Karpas-422 (cell line): ENCODE data around the gene POFUT2. TPM values are rescaled to one million over a fixed set of nuclear protein-coding genes. Genes with fewer than 3 reads are reported as not detected.

Experiments used
- DNase-seq: peaks from one replicate; pipeline ENCODE4 v3.0.0-alpha.2; 2015
- H2AFZ ChIP-seq: fragments of 200-600 bp; sonication (generic); 2 replicates; pipeline ENCODE4 v1.6.1; 2014; ENCODE audit warnings: antibody characterized with exemption, low read length, mixed read lengths
- H3K27ac ChIP-seq: fragments of 200-600 bp; sonication (generic); 2 replicates; pipeline ENCODE4 v1.5.1; 2014; ENCODE audit warnings: mild to moderate bottlenecking, low read length, moderate library complexity
- H3K27me3 ChIP-seq: fragments of 200-600 bp; sonication (generic); 2 replicates; pipeline ENCODE4 v1.6.1; 2014; ENCODE audit warnings: low read length, mixed read lengths
- H3K36me3 ChIP-seq: fragments of 200-600 bp; sonication (generic); 2 replicates; pipeline ENCODE4 v1.6.1; 2014; ENCODE audit warnings: low read length, mixed read lengths; ENCODE audit not compliant: insufficient read depth
- H3K4me1 ChIP-seq: fragments of 200-600 bp; sonication (generic); 2 replicates; pipeline ENCODE4 v1.6.1; 2014; ENCODE audit warnings: mild to moderate bottlenecking, low read length, mixed read lengths
- H3K4me2 ChIP-seq: fragments of 200-600 bp; sonication (generic); 2 replicates; pipeline ENCODE4 v1.6.1; 2014; ENCODE audit warnings: low read length, low read depth, mild to moderate bottlenecking; ENCODE audit not compliant: poor library complexity, severe bottlenecking
- H3K4me3 ChIP-seq: fragments of 200-600 bp; sonication (generic); 2 replicates; pipeline ENCODE4 v1.5.1; 2014; ENCODE audit warnings: mild to moderate bottlenecking, antibody characterized with exemption, low read length, mixed read lengths
- H3K79me2 ChIP-seq: fragments of 200-600 bp; sonication (generic); 2 replicates; pipeline ENCODE4 v1.6.1; 2014; ENCODE audit warnings: mild to moderate bottlenecking, low read length, mixed read lengths
- H3K9ac ChIP-seq: fragments of 200-600 bp; sonication (generic); 2 replicates; pipeline ENCODE4 v1.6.0; 2014; ENCODE audit warnings: low read length
- H3K9me2 ChIP-seq: fragments of 200-600 bp; sonication (generic), shearing (Covaris generic); replicated peaks from 2 replicates; pipeline ENCODE4 v1.6.0; 2014; ENCODE audit warnings: mild to moderate bottlenecking, low read length, moderate library complexity; ENCODE audit not compliant: insufficient read depth
- H3K9me3 ChIP-seq: fragments of 300-700, 200-600 bp; sonication (generic); 2 replicates; pipeline ENCODE4 v1.6.1; 2014; ENCODE audit warnings: low read length, mixed read lengths
- H4K20me1 ChIP-seq: fragments of 200-600 bp; sonication (generic); 2 replicates; pipeline ENCODE4 v1.6.1; 2014; ENCODE audit warnings: mild to moderate bottlenecking, antibody characterized with exemption, low read length, low read depth; ENCODE audit not compliant: insufficient read depth
- total RNA-seq: library from RNA; depleted of rRNA; stranded (reverse); fragments of >200 nt; shearing (Covaris generic); gene quantifications from 2 replicates; pipeline ENCODE4 v1.2.3, GENCODE V29; 2014; ENCODE audit warnings: low replicate concordance

POFUT2 gene
- total RNA-seq, 1 experiment from 2014 or later = 10.5 TPM

GRCh38 chr21:45333583-45334121, 46.0 kb upstream of the POFUT2 start:
- no peak for DNase-seq
- Histone ChIP-seq H3K27ac (no peak overlapping the region), H3K9me3 (no peaks in the 10 kb centered on the region), H3K9me2 (no peaks in the 10 kb centered on the region), H4K20me1 (no peaks in the 10 kb centered on the region), H3K9ac (no peak overlapping the region), H3K4me1 (no peaks in the 10 kb centered on the region), H3K4me2 (no peak overlapping the region), H3K4me3 (no peak overlapping the region), H3K27me3 (no peaks in the 10 kb centered on the region), H2AFZ (no peak overlapping the region), H3K79me2 (no peaks in the 10 kb centered on the region), H3K36me3 (no peaks in the 10 kb centered on the region)

GRCh38 chr21:45332981-45333582, 45.4 kb upstream of the POFUT2 start:
- H3K4me1 ChIP-seq = no peaks in the 10 kb centered on the region
- no peaks in the 10 kb centered on the region for H4K20me1 ChIP-seq
- H3K27me3 ChIP-seq = no peaks in the 10 kb centered on the region
- H2AFZ ChIP-seq = no peak overlapping the region
- DNase-seq = no peak
- no peak overlapping the region for H3K27ac ChIP-seq
- H3K9ac ChIP-seq = no peak overlapping the region
- no peaks in the 10 kb centered on the region for H3K79me2 ChIP-seq
- no peaks in the 10 kb centered on the region for H3K9me3 ChIP-seq
- H3K4me3 ChIP-seq = no peak overlapping the region
- H3K4me2 ChIP-seq = no peak overlapping the region
- no peaks in the 10 kb centered on the region for H3K36me3 ChIP-seq
- H3K9me2 ChIP-seq = no peaks in the 10 kb centered on the region

GRCh38 chr21:45332415-45332814, 44.7 kb upstream of the POFUT2 start:
- Histone ChIP-seq H3K27ac (no peak overlapping the region), H3K4me1 (no peaks in the 10 kb centered on the region), H2AFZ (no peak overlapping the region), H3K4me3 (no peak overlapping the region), H4K20me1 (no peaks in the 10 kb centered on the region), H3K27me3 (no peaks in the 10 kb centered on the region), H3K4me2 (no peak overlapping the region), H3K79me2 (no peaks in the 10 kb centered on the region), H3K36me3 (no peaks in the 10 kb centered on the region), H3K9me2 (no peaks in the 10 kb centered on the region), H3K9me3 (no peaks in the 10 kb centered on the region), H3K9ac (no peak overlapping the region)
- DNase-seq = no peak

- no peaks in the 10 kb centered on the region for H3K9me2 ChIP-seq
- H3K27ac ChIP-seq = no peak overlapping the region
- no peaks in the 10 kb centered on the region for H3K27me3 ChIP-seq
- H3K4me1 ChIP-seq = no peaks in the 10 kb centered on the region
- H2AFZ ChIP-seq = no peak overlapping the region
- no peak overlapping the region for H3K9ac ChIP-seq
- no peaks in the 10 kb centered on the region for H3K9me3 ChIP-seq
- H3K36me3 ChIP-seq = no peaks in the 10 kb centered on the region
- no peak for DNase-seq
- no peaks in the 10 kb centered on the region for H3K79me2 ChIP-seq
- H3K4me3 ChIP-seq = no peak overlapping the region
- H4K20me1 ChIP-seq = no peaks in the 10 kb centered on the region
- no peak overlapping the region for H3K4me2 ChIP-seq
These were observed 43.9 kb upstream of the POFUT2 start for GRCh38 chr21:45331531-45332147.

GRCh38 chr21:45330851-45331261, 43.2 kb upstream of the POFUT2 start:
- no peak overlapping the region for H3K4me3 ChIP-seq
- H3K9me2 ChIP-seq = no peaks in the 10 kb centered on the region
- no peaks in the 10 kb centered on the region for H3K36me3 ChIP-seq
- no peaks in the 10 kb centered on the region for H3K79me2 ChIP-seq
- no peaks in the 10 kb centered on the region for H3K27me3 ChIP-seq
- H3K9ac ChIP-seq = no peak overlapping the region
- no peak overlapping the region for H3K4me2 ChIP-seq
- no peak for DNase-seq
- no peaks in the 10 kb centered on the region for H3K9me3 ChIP-seq
- H2AFZ ChIP-seq = no peak overlapping the region
- H3K4me1 ChIP-seq = no peaks in the 10 kb centered on the region
- H4K20me1 ChIP-seq = no peaks in the 10 kb centered on the region
- no peak overlapping the region for H3K27ac ChIP-seq

- H4K20me1 ChIP-seq = no peaks in the 10 kb centered on the region
- no peak overlapping the region for H2AFZ ChIP-seq
- H3K9ac ChIP-seq = no peak overlapping the region
- H3K79me2 ChIP-seq = no peaks in the 10 kb centered on the region
- H3K4me3 ChIP-seq = no peak overlapping the region
- no peaks in the 10 kb centered on the region for H3K9me2 ChIP-seq
- no peak overlapping the region for H3K27ac ChIP-seq
- no peaks in the 10 kb centered on the region for H3K4me1 ChIP-seq
- no peak for DNase-seq
- no peaks in the 10 kb centered on the region for H3K9me3 ChIP-seq
- no peaks in the 10 kb centered on the region for H3K36me3 ChIP-seq
- H3K27me3 ChIP-seq = no peaks in the 10 kb centered on the region
- no peak overlapping the region for H3K4me2 ChIP-seq
These were observed 42.5 kb upstream of the POFUT2 start for GRCh38 chr21:45330075-45330781.

- no peaks in the 10 kb centered on the region for H4K20me1 ChIP-seq
- no peak overlapping the region for H3K4me3 ChIP-seq
- no peak overlapping the region for H3K27ac ChIP-seq
- DNase-seq = no peak
- H2AFZ ChIP-seq = no peak overlapping the region
- no peaks in the 10 kb centered on the region for H3K9me2 ChIP-seq
- no peaks in the 10 kb centered on the region for H3K27me3 ChIP-seq
- no peaks in the 10 kb centered on the region for H3K4me1 ChIP-seq
- H3K9ac ChIP-seq = no peak overlapping the region
- H3K4me2 ChIP-seq = no peak overlapping the region
- H3K36me3 ChIP-seq = no peaks in the 10 kb centered on the region
- H3K9me3 ChIP-seq = no peaks in the 10 kb centered on the region
- no peaks in the 10 kb centered on the region for H3K79me2 ChIP-seq
These were observed 41.8 kb upstream of the POFUT2 start for GRCh38 chr21:45329261-45330074.
